ENCODE results near the gene ARHGAP32.
A peak's percentile ranks its signal among the peaks of the same experiment; 100 is the strongest.

ARHGAP32 gene

GRCh38 chr11:129106788-129107187 is 85.3 kb downstream of the ARHGAP32 start:
- no peak for DNase-seq

- DNase-seq, result no peak
Observed at GRCh38 chr11:129102756-129103155, 89.4 kb downstream of the ARHGAP32 start.

GRCh38 chr11:129102225-129102624 is 89.9 kb downstream of the ARHGAP32 start:
- no peak for DNase-seq

- no peak for DNase-seq
Observed at GRCh38 chr11:129093283-129093682, 98.8 kb downstream of the ARHGAP32 start.

- DNase-seq, result no peak
Observed at GRCh38 chr11:129090056-129090455, 102.1 kb downstream of the ARHGAP32 start.

- no peak for DNase-seq
Observed at GRCh38 chr11:129089279-129089678, 102.8 kb downstream of the ARHGAP32 start.

GRCh38 chr11:129086976-129087375 is 105.1 kb downstream of the ARHGAP32 start:
- no peak for DNase-seq

- no peak for DNase-seq
Observed at GRCh38 chr11:129077191-129077590, 114.9 kb downstream of the ARHGAP32 start.

GRCh38 chr11:129075757-129076156 is 116.4 kb downstream of the ARHGAP32 start:
- DNase-seq, result no peak

- no peak for DNase-seq
Observed at GRCh38 chr11:129067454-129067853, 124.7 kb downstream of the ARHGAP32 start.

GRCh38 chr11:129066229-129066628 is 125.9 kb downstream of the ARHGAP32 start:
- no peak for DNase-seq

GRCh38 chr11:129063118-129063517 is 129.0 kb downstream of the ARHGAP32 start:
- DNase-seq, result no peak

GRCh38 chr11:129061492-129062230 is 130.5 kb downstream of the ARHGAP32 start:
- no peak for DNase-seq

- DNase-seq, result no peak
Observed at GRCh38 chr11:129056916-129057315, 135.2 kb downstream of the ARHGAP32 start.

GRCh38 chr11:129055196-129055595 is 136.9 kb downstream of the ARHGAP32 start:
- no peak for DNase-seq

- DNase-seq, result no peak
Observed at GRCh38 chr11:129048911-129049310, 143.2 kb downstream of the ARHGAP32 start.

GRCh38 chr11:129045150-129045549 is 147.0 kb downstream of the ARHGAP32 start:
- no peak for DNase-seq

GRCh38 chr11:129042503-129042902 is 149.6 kb downstream of the ARHGAP32 start:
- no peak for DNase-seq

- DNase-seq, result no peak
Observed at GRCh38 chr11:129041611-129042018, 150.5 kb downstream of the ARHGAP32 start.

GRCh38 chr11:129040934-129041333 is 151.2 kb downstream of the ARHGAP32 start:
- DNase-seq, result no peak

- DNase-seq, result no peak
Observed at GRCh38 chr11:129035244-129035643, 156.9 kb downstream of the ARHGAP32 start.

- DNase-seq, result no peak
Observed at GRCh38 chr11:129034001-129034400, 158.1 kb downstream of the ARHGAP32 start.

GRCh38 chr11:129023968-129024676 is 168.0 kb downstream of the ARHGAP32 start:
- DNase-seq, result peak; percentile 9

- no peak for DNase-seq
Observed at GRCh38 chr11:129021295-129021694, 170.8 kb downstream of the ARHGAP32 start.
